ENCODE data around the gene TSC22D1. TPM values are rescaled to one million over a fixed set of nuclear protein-coding genes. Genes with fewer than 3 reads are reported as not detected.

TSC22D1 gene
- polyA plus RNA-seq, 1 donor (not counting 4 experiments of a cell fraction or from before 2014, with no cell fraction given) = 177 TPM

DNA sequence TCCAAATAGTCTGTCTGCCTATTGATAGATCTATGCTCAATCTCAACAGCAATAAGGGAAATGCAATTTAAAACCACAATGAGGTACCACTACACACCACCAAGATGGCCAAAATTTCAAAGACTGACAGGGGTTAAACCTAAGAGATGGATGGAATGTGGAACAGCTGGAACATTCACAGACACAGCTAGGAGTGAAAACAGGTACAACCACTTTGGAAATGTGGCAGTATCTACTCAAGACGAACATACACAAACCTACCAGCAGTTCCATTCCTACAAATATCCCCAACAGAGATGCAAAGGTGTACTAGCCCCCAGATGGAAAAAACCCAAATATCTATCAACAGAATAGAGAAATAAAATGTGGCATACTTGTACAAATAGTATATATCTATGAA is 86.4 kb downstream of the TSC22D1 start:
- no peaks in the 10 kb centered on the region for H3K79me2 ChIP-seq (ENCODE audit: control insufficient read depth, insufficient read depth, low read length)
- H3K36me3 ChIP-seq (ENCODE audit: control insufficient read depth in 2 of 2, extremely low read depth in 1 of 2, insufficient read depth in 2 of 2, low read length in 2 of 2) = no peaks in the 10 kb centered on the region
- H3K27ac ChIP-seq (ENCODE audit: control insufficient read depth, insufficient read depth, low read length) = no peak overlapping the region
- DNase-seq (ENCODE audit: low read depth, low spot score) (no peak), FAIRE-seq (no peak)
- no peak overlapping the region for H2AFZ ChIP-seq (ENCODE audit: control insufficient read depth, low read length)
- H3K4me3 ChIP-seq (ENCODE audit: control insufficient read depth in 2 of 3, extremely low read depth in 1 of 3, insufficient read depth in 2 of 3, low read depth in 1 of 3, low read length in 3 of 3) = no peak overlapping the region
- no peak overlapping the region for H3K4me2 ChIP-seq (ENCODE audit: control insufficient read depth, extremely low read depth, insufficient read depth, low read depth, low read length)
- no peaks in the 10 kb centered on the region for H3K9me3 ChIP-seq (ENCODE audit: control insufficient read depth, low read depth, low read length)
- no peaks in the 10 kb centered on the region for H3K9me1 ChIP-seq (ENCODE audit: control insufficient read depth, extremely low read depth, insufficient read depth, low read length)
- no peak for TF ChIP-seq EZH2 (IDR thresholded peaks at IDR 0.05; ENCODE audit: low read length)
- TF ChIP-seq, protein P1, sequence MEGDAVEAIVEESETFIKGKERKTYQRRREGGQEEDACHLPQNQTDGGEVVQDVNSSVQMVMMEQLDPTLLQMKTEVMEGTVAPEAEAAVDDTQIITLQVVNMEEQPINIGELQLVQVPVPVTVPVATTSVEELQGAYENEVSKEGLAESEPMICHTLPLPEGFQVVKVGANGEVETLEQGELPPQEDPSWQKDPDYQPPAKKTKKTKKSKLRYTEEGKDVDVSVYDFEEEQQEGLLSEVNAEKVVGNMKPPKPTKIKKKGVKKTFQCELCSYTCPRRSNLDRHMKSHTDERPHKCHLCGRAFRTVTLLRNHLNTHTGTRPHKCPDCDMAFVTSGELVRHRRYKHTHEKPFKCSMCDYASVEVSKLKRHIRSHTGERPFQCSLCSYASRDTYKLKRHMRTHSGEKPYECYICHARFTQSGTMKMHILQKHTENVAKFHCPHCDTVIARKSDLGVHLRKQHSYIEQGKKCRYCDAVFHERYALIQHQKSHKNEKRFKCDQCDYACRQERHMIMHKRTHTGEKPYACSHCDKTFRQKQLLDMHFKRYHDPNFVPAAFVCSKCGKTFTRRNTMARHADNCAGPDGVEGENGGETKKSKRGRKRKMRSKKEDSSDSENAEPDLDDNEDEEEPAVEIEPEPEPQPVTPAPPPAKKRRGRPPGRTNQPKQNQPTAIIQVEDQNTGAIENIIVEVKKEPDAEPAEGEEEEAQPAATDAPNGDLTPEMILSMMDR (optimal IDR thresholded peaks at IDR 0.05 in 1 of 3, IDR thresholded peaks at IDR 0.05 in 1 of 3, conservative IDR thresholded peaks at IDR 0.05 in 1 of 3; ENCODE audit: extremely low read depth in 1 of 3, insufficient read depth in 2 of 3, low read length in 3 of 3) = no peak
- no peak overlapping the region for H3K9ac ChIP-seq (ENCODE audit: control insufficient read depth, extremely low read depth, insufficient read depth, low read length)
- no peaks in the 10 kb centered on the region for H3K27me3 ChIP-seq (ENCODE audit: control insufficient read depth, extremely low read depth, insufficient read depth, low read length)
- no peaks in the 10 kb centered on the region for H4K20me1 ChIP-seq (ENCODE audit: control insufficient read depth, extremely low read depth, insufficient read depth, low read length)
- dilution Hi-C loops (cut with MboI; ENCODE audit: extremely low pct_ligation_motif_present, low sequenced_read_pairs) = no loop called here
- H3K4me1 ChIP-seq (ENCODE audit: control insufficient read depth, extremely low read depth, insufficient read depth, low read length) = no peaks in the 10 kb centered on the region

DNA sequence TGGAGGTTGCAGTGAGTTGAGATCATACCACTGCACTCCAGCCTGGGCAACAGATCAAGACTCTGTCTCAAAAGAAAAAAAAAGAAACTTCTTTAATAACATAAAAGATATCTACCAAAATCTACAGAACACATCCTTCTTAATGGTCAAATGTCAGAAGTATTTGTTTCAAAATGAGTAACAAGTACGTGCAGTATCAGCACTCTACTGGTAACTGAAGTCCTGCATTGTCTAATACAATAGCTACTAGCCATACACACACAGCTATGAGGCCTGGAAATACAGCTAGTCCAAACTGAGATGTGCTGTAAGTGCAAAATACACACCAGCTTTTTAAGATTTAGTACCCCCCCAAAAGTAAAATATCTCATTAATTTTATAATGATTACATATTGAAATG is 88.1 kb downstream of the TSC22D1 start:
- no peak overlapping the region for H3K27ac ChIP-seq (ENCODE audit: control insufficient read depth, insufficient read depth, low read length)
- H3K4me2 ChIP-seq (ENCODE audit: control insufficient read depth, extremely low read depth, insufficient read depth, low read depth, low read length) = no peak overlapping the region
- FAIRE-seq (no peak), DNase-seq (ENCODE audit: low read depth, low spot score) (no peak)
- TF ChIP-seq, protein P1 (optimal IDR thresholded peaks at IDR 0.05 in 1 of 3, IDR thresholded peaks at IDR 0.05 in 1 of 3, conservative IDR thresholded peaks at IDR 0.05 in 1 of 3; ENCODE audit: extremely low read depth in 1 of 3, insufficient read depth in 2 of 3, low read length in 3 of 3) = no peak
- no peak for TF ChIP-seq EZH2 (IDR thresholded peaks at IDR 0.05; ENCODE audit: low read length)
- no peaks in the 10 kb centered on the region for H3K36me3 ChIP-seq (ENCODE audit: control insufficient read depth in 2 of 2, extremely low read depth in 1 of 2, insufficient read depth in 2 of 2, low read length in 2 of 2)
- no peaks in the 10 kb centered on the region for H3K9me3 ChIP-seq (ENCODE audit: control insufficient read depth, low read depth, low read length)
- H3K27me3 ChIP-seq (ENCODE audit: control insufficient read depth, extremely low read depth, insufficient read depth, low read length) = no peaks in the 10 kb centered on the region
- H3K4me3 ChIP-seq (ENCODE audit: control insufficient read depth in 2 of 3, extremely low read depth in 1 of 3, insufficient read depth in 2 of 3, low read depth in 1 of 3, low read length in 3 of 3) = no peak overlapping the region
- no peaks in the 10 kb centered on the region for H4K20me1 ChIP-seq (ENCODE audit: control insufficient read depth, extremely low read depth, insufficient read depth, low read length)
- H3K9ac ChIP-seq (ENCODE audit: control insufficient read depth, extremely low read depth, insufficient read depth, low read length) = no peak overlapping the region
- dilution Hi-C loops (cut with MboI; ENCODE audit: extremely low pct_ligation_motif_present, low sequenced_read_pairs) = no loop called here
- no peaks in the 10 kb centered on the region for H3K4me1 ChIP-seq (ENCODE audit: control insufficient read depth, extremely low read depth, insufficient read depth, low read length)
- H3K9me1 ChIP-seq (ENCODE audit: control insufficient read depth, extremely low read depth, insufficient read depth, low read length) = no peaks in the 10 kb centered on the region
- H2AFZ ChIP-seq (ENCODE audit: control insufficient read depth, low read length) = no peak overlapping the region
- no peaks in the 10 kb centered on the region for H3K79me2 ChIP-seq (ENCODE audit: control insufficient read depth, insufficient read depth, low read length)

Data from keratinocyte (primary cell).